GM10248 (cell line): ENCODE measurements around the gene ACTR8.

Source experiments
- CTCF ChIA-PET: fragments of 300-600 bp; sonication (Branson Sonifier 250); formaldehyde crosslinking; extraction: SDS; loops from one replicate; lab custom pipeline; 2021; ENCODE audit warnings: antibody characterized with exemption; lab: Yijun Ruan, JAX
- POLR2A ChIA-PET: fragments of 350-650 bp; sonication (Branson Sonifier 250); formaldehyde crosslinking; extraction: SDS; loops from one replicate; lab custom pipeline; 2020; ENCODE audit warnings: antibody characterized with exemption; lab: Yijun Ruan, JAX
- DNase-seq: peaks from one replicate; pipeline ENCODE4 v3.0.0; 2012; ENCODE audit errors: extremely low spot score
- CTCF ChIP-seq: IDR thresholded peaks from 2 replicates; pipeline ENCODE4 v1.5.1; 2012; ENCODE audit warnings: mild to moderate bottlenecking, low read depth; ENCODE audit errors: extremely low read depth, missing control alignments, control extremely low read depth

The ACTR8 gene

GRCh38 chr3:53823026-53823955 is 58.7 kb downstream of the ACTR8 start:
- ChIA-PET POLR2A (no interaction called here), CTCF (no interaction called here)
- TF ChIP-seq CTCF, result no peak
- no peak for DNase-seq

- TF ChIP-seq CTCF, result no peak
- ChIA-PET POLR2A (no interaction called here), CTCF (interaction anchor here (0.9 to 1.4 kb wide), 3 partner anchors 12 to 34 kb away, joined by 3 to 4 read pairs (median 3); no protein-coding TSS in a partner anchor)
- no peak for DNase-seq
Measured at GRCh38 chr3:53822331-53822741, 59.6 kb downstream of the ACTR8 start.

- no peak for TF ChIP-seq CTCF
- no peak for DNase-seq
- CTCF ChIA-PET, result interaction anchor here (0.9 to 1.4 kb wide), 3 partner anchors 12 to 33 kb away, joined by 3 to 4 read pairs (median 3); no protein-coding TSS in a partner anchor
- POLR2A ChIA-PET, result no interaction called here
Measured at GRCh38 chr3:53821631-53822121, 60.3 kb downstream of the ACTR8 start.

- no peak for DNase-seq
- ChIA-PET CTCF (interaction anchor here (1.4 kb wide), 1 partner anchor 14 kb away, joined by 3 read pairs; no protein-coding TSS in a partner anchor), POLR2A (no interaction called here)
- TF ChIP-seq CTCF, result no peak
Measured at GRCh38 chr3:53820756-53821580, 61.0 kb downstream of the ACTR8 start.

- ChIA-PET POLR2A (no interaction called here), CTCF (no interaction called here)
- TF ChIP-seq CTCF, result no peak
- no peak for DNase-seq
Measured at GRCh38 chr3:53820084-53820483, 61.9 kb downstream of the ACTR8 start.
